Measurements from ENCODE around the gene POLR2A. TPM values are rescaled to one million over a fixed set of nuclear protein-coding genes. Genes with fewer than 3 reads are reported as not detected.

The POLR2A gene
- polyA plus RNA-seq, 1 donor from 2014 or later, result 9.1 TPM

DNA sequence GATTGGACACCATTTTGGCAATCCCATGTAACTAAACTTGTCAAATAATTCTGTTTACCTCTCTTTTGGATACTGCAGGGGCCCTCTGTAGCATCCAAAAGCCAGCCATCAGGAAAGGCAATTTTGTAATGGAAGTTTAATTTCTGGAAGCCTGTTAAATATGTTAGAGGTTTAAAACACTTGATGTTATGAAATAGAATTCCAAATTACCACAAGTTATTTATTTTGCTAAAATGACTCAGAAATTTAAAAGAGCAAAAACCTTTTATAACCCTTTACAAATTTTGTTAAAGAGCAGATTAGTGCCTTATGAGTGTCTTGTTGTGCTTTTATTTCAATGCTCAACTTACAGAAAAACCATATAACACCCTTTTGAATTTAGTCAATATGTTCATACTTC, 44.7 kb downstream of the POLR2A start:
- H3K9me2 ChIP-seq (ENCODE audit: insufficient read depth, low read length), result no peaks in the 10 kb centered on the region

More for the DNA sequence above, 44.7 kb downstream of the POLR2A start:
- H3K4me3 ChIP-seq (ENCODE audit: low read length), result no peak overlapping the region
- no peak overlapping the region for H3K9ac ChIP-seq (ENCODE audit: low read length)
- H3K4me2 ChIP-seq (ENCODE audit: low read length), result no peak overlapping the region
- no peaks in the 10 kb centered on the region for H3K27me3 ChIP-seq (ENCODE audit: insufficient read depth, low read depth, low read length)
- H3K9me3 ChIP-seq (ENCODE audit: low read length), result no peaks in the 10 kb centered on the region
- H3K27ac ChIP-seq (ENCODE audit: low read length), result no peak overlapping the region
- no peaks in the 10 kb centered on the region for H3K36me3 ChIP-seq (ENCODE audit: insufficient read depth, low read length)
- H3K79me2 ChIP-seq (replicated peaks; ENCODE audit: insufficient read depth, low read length), result no peaks in the 10 kb centered on the region
- H3F3A ChIP-seq (ENCODE audit: insufficient read depth, low read length, poor library complexity, severe bottlenecking), result no peaks in the 10 kb centered on the region
- no peaks in the 10 kb centered on the region for H4K20me1 ChIP-seq (ENCODE audit: insufficient read depth)
- TF ChIP-seq EP300 (conservative IDR thresholded peaks at IDR 0.05; ENCODE audit: poor library complexity, severe bottlenecking) (no peak), RAD21 (conservative IDR thresholded peaks at IDR 0.05) (no peak), EZH2 (IDR thresholded peaks at IDR 0.05; ENCODE audit: borderline replicate concordance, insufficient read depth, low read length, poor library complexity, severe bottlenecking) (no peak), SMC3 (conservative IDR thresholded peaks at IDR 0.05; ENCODE audit: poor library complexity) (no peak), MXI1 (conservative IDR thresholded peaks at IDR 0.05; ENCODE audit: poor library complexity, severe bottlenecking) (no peak), TAF1 (IDR thresholded peaks at IDR 0.05; ENCODE audit: low read depth) (no peak), POLR2AphosphoS5 (IDR thresholded peaks at IDR 0.05) (no peak), CTCF (IDR thresholded peaks at IDR 0.05; ENCODE audit: poor library complexity, severe bottlenecking) (no peak), REST (IDR thresholded peaks at IDR 0.05; ENCODE audit: borderline replicate concordance) (no peak)
- no peak overlapping the region for H2AFZ ChIP-seq (ENCODE audit: low read depth, low read length)

Measured in neural cell (in vitro differentiated cells).